OCI-LY3 (cell line): ENCODE results near the gene C2CD4B.

ENCODE experiments used
- H2AFZ ChIP-seq: fragments of 200-600, 300-600 bp; shearing (Covaris generic); 2 replicates; pipeline ENCODE4 v1.6.0; 2014; ENCODE audit warnings: antibody characterized with exemption, low read depth, low read length
- H3K27ac ChIP-seq: fragments of 200-600, 300-600 bp; sonication (generic); 2 replicates; pipeline ENCODE4 v1.5.1; 2014; ENCODE audit warnings: mild to moderate bottlenecking, low read length, moderate library complexity, mixed read lengths
- H3K27me3 ChIP-seq: fragments of 200-600, 300-600 bp; sonication (generic); 2 replicates; pipeline ENCODE4 v1.6.1; 2014; ENCODE audit warnings: low read depth, low read length, mixed read lengths
- H3K36me3 ChIP-seq: fragments of 200-600, 300-600 bp; sonication (generic); replicated peaks from 2 replicates; pipeline ENCODE3; 2014; ENCODE audit warnings: low read depth, low read length, mixed read lengths
- H3K4me1 ChIP-seq: fragments of 300-600, 200-600 bp; sonication (generic); 2 replicates; pipeline ENCODE4 v1.6.1; 2014; ENCODE audit warnings: low read length, mixed read lengths
- H3K4me2 ChIP-seq: fragments of 200-600, 300-600 bp; sonication (generic); 2 replicates; pipeline ENCODE4 v1.6.1; 2014; ENCODE audit warnings: low read length, mixed read lengths
- H3K4me3 ChIP-seq: fragments of 300-600, 200-600 bp; sonication (generic); 2 replicates; pipeline ENCODE4 v1.5.1; 2014; ENCODE audit warnings: antibody characterized with exemption, mild to moderate bottlenecking, low read length, moderate library complexity
- H3K79me2 ChIP-seq: fragments of 300-600, 200-600 bp; shearing (Covaris generic); 2 replicates; pipeline ENCODE4 v1.6.1; 2014; ENCODE audit warnings: mild to moderate bottlenecking, low read length, mixed read lengths
- H3K9ac ChIP-seq: fragments of 300-600, 200-600 bp; shearing (Covaris generic); 2 replicates; pipeline ENCODE4 v1.6.0; 2014; ENCODE audit warnings: mild to moderate bottlenecking, low read length, moderate library complexity
- H3K9me3 ChIP-seq: fragments of 200-600, 300-600 bp; shearing (Covaris generic); 2 replicates; pipeline ENCODE4 v1.6.1; 2014; ENCODE audit warnings: low read length, mixed read lengths; ENCODE audit not compliant: insufficient read depth
- H4K20me1 ChIP-seq: fragments of 200-600, 300-600 bp; sonication (generic); 2 replicates; pipeline ENCODE4 v1.6.1; 2016; ENCODE audit warnings: low read length, mixed read lengths; ENCODE audit not compliant: insufficient read depth
- CTCF ChIP-seq: fragments of 200-600, 300-600 bp; sonication (generic); IDR thresholded peaks from 2 replicates; pipeline ENCODE4 v1.5.1; 2014; ENCODE audit warnings: antibody characterized with exemption, low read length, low read depth
- EZH2phosphoT487 ChIP-seq: fragments of 200-600 bp; shearing (Covaris generic); IDR thresholded peaks from 2 replicates; pipeline ENCODE4 v1.6.1; 2018; ENCODE audit warnings: antibody characterized with exemption, mixed run types, low read depth

The C2CD4B gene

GRCh38 chr15:62186578-62186977 is 21.5 kb upstream of the C2CD4B start:
- no peak for TF ChIP-seq EZH2phosphoT487
- no peak for TF ChIP-seq CTCF
- Histone ChIP-seq H2AFZ (no peak overlapping the region), H3K27ac (no peak overlapping the region), H3K27me3 (no peaks in the 10 kb centered on the region; the same call in 1 of the 2 replicates), H3K36me3 (no peaks in the 10 kb centered on the region), H3K4me3 (no peak overlapping the region), H4K20me1 (no peaks in the 10 kb centered on the region), H3K9me3 (no peaks in the 10 kb centered on the region), H3K79me2 (no peaks in the 10 kb centered on the region), H3K4me2 (no peak overlapping the region), H3K4me1 (peaks cover 28% of the 10 kb centered on the region), H3K9ac (no peak overlapping the region)

GRCh38 chr15:62183130-62183529 is 18.0 kb upstream of the C2CD4B start:
- peak overlapping the region; percentile 73 for H3K4me2 ChIP-seq
- H3K4me1 ChIP-seq = peaks cover 28% of the 10 kb centered on the region
- peak overlapping the region; percentile 78 for H3K27ac ChIP-seq
- H3K9me3 ChIP-seq = no peaks in the 10 kb centered on the region
- no peaks in the 10 kb centered on the region for H3K36me3 ChIP-seq
- H3K79me2 ChIP-seq = no peaks in the 10 kb centered on the region
- no peak for TF ChIP-seq CTCF
- no peak for TF ChIP-seq EZH2phosphoT487
- no peaks in the 10 kb centered on the region for H4K20me1 ChIP-seq
- no peak overlapping the region; the same call in 1 of the 2 replicates for H3K9ac ChIP-seq
- no peak overlapping the region; the same call in 1 of the 2 replicates for H3K4me3 ChIP-seq
- H2AFZ ChIP-seq = no peak overlapping the region
- no peaks in the 10 kb centered on the region for H3K27me3 ChIP-seq

GRCh38 chr15:62173215-62173614 is 8.1 kb upstream of the C2CD4B start:
- no peak overlapping the region for H2AFZ ChIP-seq
- H3K4me1 ChIP-seq = no peaks in the 10 kb centered on the region
- no peaks in the 10 kb centered on the region for H4K20me1 ChIP-seq
- H3K36me3 ChIP-seq = no peaks in the 10 kb centered on the region
- no peaks in the 10 kb centered on the region for H3K9me3 ChIP-seq
- no peak overlapping the region for H3K9ac ChIP-seq
- TF ChIP-seq CTCF = no peak
- TF ChIP-seq EZH2phosphoT487 = no peak
- H3K27ac ChIP-seq = no peak overlapping the region
- H3K27me3 ChIP-seq = no peaks in the 10 kb centered on the region
- no peak overlapping the region for H3K4me2 ChIP-seq
- no peaks in the 10 kb centered on the region for H3K79me2 ChIP-seq
- no peak overlapping the region for H3K4me3 ChIP-seq

- Histone ChIP-seq H3K9ac (no peak overlapping the region), H3K79me2 (no peaks in the 10 kb centered on the region), H2AFZ (no peak overlapping the region), H3K9me3 (no peaks in the 10 kb centered on the region), H3K27me3 (no peaks in the 10 kb centered on the region), H3K27ac (no peak overlapping the region), H3K4me2 (no peak overlapping the region), H3K4me3 (no peak overlapping the region), H3K36me3 (no peaks in the 10 kb centered on the region), H3K4me1 (no peaks in the 10 kb centered on the region), H4K20me1 (no peaks in the 10 kb centered on the region)
- no peak for TF ChIP-seq EZH2phosphoT487
- no peak for TF ChIP-seq CTCF
These were observed 6.8 kb upstream of the C2CD4B start for GRCh38 chr15:62171882-62172281.
